ENCODE data around the gene AP1M1. TPM values are rescaled to one million over a fixed set of nuclear protein-coding genes. Genes with fewer than 3 reads are reported as not detected.

AP1M1 gene
- total RNA-seq, 1 donor from 2014 or later = 38.5 TPM

DNA sequence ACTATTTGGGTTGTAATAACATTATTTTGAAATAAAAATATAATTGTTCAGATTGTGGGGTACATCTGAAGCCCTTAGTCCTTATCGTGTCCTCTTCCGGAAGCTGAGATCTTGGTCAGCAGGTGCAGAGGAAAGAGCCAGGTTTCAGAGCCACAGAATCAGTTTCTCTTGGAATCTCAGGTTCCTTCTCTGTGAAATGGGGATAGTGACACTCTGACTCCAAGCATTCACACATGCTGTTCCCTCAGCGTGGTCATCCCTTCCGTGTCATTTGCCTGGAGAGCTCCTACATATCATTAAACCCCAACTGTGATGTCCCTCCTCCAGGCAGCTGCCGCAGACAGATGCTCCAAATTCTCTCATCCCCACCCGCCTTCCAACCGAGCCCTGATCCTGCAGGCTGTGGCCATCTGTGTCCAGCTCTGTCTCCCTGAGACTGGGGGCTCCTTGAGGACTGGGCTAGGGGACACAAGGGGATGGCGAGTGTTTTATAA lies 59.8 kb downstream of the AP1M1 start:
- Histone ChIP-seq H3K9me3 (replicated peaks) (no peaks in the 10 kb centered on the region), H3K36me3 (no peaks in the 10 kb centered on the region), H3K4me1 (peaks cover 49% of the 10 kb centered on the region), H3K27ac (replicated peaks) (peak overlapping the region; percentile 94), H3K27me3 (ENCODE audit: low read depth) (no peaks in the 10 kb centered on the region), H3K4me3 (no peak overlapping the region)
- no peak for TF ChIP-seq CTCF (IDR thresholded peaks at IDR 0.05; ENCODE audit: borderline replicate concordance)
- no peak for DNase-seq
- intact Hi-C loops (cut with micrococcal nuclease) = no loop called here

DNA sequence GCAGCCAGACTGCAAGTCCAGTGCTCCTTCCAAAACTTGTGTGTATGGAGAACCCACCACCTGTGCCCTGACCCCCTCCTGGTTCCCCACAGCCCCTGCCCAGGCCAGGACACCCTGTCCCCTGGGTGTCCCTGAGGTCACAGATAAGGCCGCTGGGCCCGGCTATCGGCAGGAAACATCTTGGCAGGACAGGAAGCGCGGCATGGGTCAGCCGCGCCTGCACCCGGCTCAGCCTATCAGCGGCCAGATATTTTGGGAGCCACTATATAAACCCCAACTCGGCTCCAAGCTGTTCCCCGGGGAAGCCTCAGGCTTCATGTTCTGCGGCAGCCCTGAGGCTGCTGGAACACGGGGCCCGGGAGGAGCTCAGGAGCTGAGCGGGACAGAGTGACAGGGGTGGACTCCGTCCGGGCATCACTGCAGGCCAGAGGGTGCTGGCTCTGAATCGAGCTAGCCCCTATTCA lies 60.8 kb downstream of the AP1M1 start:
- intact Hi-C loops (cut with micrococcal nuclease) = no loop called here
- Histone ChIP-seq H3K9me3 (replicated peaks) (no peaks in the 10 kb centered on the region), H3K27me3 (ENCODE audit: low read depth) (no peaks in the 10 kb centered on the region), H3K4me1 (peaks cover 52% of the 10 kb centered on the region), H3K4me3 (peak overlapping the region; percentile 40), H3K36me3 (no peaks in the 10 kb centered on the region), H3K27ac (replicated peaks) (peak overlapping the region; percentile 94)
- TF ChIP-seq CTCF (IDR thresholded peaks at IDR 0.05; ENCODE audit: borderline replicate concordance) = no peak
- DNase-seq = peak; percentile 81

DNA sequence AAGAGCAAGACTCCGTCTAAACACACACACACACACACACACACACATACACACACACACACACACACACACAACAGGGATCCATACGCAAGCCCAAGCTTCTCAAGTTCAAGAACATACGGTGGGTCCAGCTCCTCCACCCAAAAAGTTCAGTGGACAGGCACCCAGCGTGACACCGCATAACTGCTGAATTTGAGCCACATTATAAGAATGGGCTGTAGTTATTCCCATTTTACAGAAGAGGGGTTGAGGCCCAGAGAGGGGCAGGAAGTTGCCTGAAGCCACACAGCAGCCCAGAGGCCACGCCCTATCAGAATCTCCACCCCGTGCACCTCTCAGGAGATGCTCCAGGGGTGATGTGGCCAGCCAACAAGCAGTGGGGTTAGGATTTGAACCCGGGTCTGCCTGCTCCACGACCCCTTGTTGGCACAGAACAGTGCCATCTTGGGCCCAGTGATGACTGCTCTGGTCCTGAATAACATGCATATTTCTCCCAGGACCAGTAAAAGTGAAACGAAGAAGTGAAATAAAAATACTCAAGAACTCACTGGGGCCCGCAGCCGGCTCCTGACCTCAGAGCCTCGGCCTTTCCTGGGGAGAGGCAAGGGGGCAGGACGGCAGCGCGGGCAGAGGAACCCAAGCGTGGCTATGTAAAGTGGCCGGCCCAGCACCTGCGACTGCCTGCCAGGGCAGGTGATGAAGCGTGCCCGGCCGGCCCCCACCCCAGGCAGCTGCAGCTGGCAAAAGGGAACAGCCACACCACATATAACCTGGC lies 61.9 kb downstream of the AP1M1 start:
- Histone ChIP-seq H3K4me3 (no peak overlapping the region), H3K4me1 (peaks cover 46% of the 10 kb centered on the region), H3K27ac (replicated peaks) (peak overlapping the region; percentile 94), H3K27me3 (ENCODE audit: low read depth) (no peaks in the 10 kb centered on the region), H3K9me3 (replicated peaks) (no peaks in the 10 kb centered on the region), H3K36me3 (no peaks in the 10 kb centered on the region)
- no peak for TF ChIP-seq CTCF (IDR thresholded peaks at IDR 0.05; ENCODE audit: borderline replicate concordance)
- DNase-seq = no peak
- intact Hi-C loops (cut with micrococcal nuclease) = no loop called here

DNA sequence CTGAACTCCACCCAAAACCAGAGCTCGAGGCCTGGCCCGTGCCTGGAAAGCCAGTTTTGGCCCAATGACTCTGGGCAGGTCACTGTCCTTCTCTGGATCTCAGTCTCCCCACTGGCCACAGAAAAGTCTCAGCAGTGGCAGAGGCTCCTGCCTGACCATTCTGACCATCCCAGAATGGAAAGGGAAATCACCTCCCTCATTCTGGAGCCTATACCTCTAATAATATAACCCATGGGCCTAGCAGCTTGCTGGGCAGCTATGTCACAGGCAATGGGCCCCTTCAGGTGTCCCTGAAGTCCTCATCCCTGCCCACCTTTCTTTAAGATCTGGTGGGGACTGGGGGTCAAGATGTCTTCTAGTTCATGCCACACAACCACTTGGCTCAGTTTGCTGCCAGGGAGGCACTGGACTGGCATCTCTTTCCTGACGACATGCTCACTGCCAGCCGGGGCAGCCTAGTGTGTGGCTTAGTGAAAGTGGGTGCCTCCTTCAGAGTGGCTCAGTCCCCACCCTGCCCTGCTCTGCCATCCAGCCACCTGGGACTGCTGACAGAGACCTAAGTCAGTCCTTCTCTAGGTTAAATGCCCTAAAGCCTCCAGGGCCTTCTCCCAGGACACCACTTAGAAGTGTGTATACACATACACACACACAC lies 62.6 kb downstream of the AP1M1 start:
- no peaks in the 10 kb centered on the region for H3K36me3 ChIP-seq
- H3K27me3 ChIP-seq (ENCODE audit: low read depth) = no peaks in the 10 kb centered on the region
- H3K4me1 ChIP-seq = peaks cover 46% of the 10 kb centered on the region
- no peak overlapping the region for H3K4me3 ChIP-seq
- peak overlapping the region; percentile 94 for H3K27ac ChIP-seq (replicated peaks)
- no peak for TF ChIP-seq CTCF (IDR thresholded peaks at IDR 0.05; ENCODE audit: borderline replicate concordance)
- H3K9me3 ChIP-seq (replicated peaks) = no peaks in the 10 kb centered on the region
- DNase-seq = no peak
- intact Hi-C loops (cut with micrococcal nuclease) = no loop called here

- DNase-seq = no peak
- Histone ChIP-seq H3K4me3 (no peak overlapping the region), H3K36me3 (no peaks in the 10 kb centered on the region), H3K27me3 (ENCODE audit: low read depth) (no peaks in the 10 kb centered on the region), H3K4me1 (peaks cover 46% of the 10 kb centered on the region), H3K27ac (replicated peaks) (peak overlapping the region; percentile 94), H3K9me3 (replicated peaks) (no peaks in the 10 kb centered on the region)
- no peak for TF ChIP-seq CTCF (IDR thresholded peaks at IDR 0.05; ENCODE audit: borderline replicate concordance)
- intact Hi-C loops (cut with micrococcal nuclease) = no loop called here
Observed at GRCh38 chr19:16260812-16261161, 63.1 kb downstream of the AP1M1 start.

Data from left ventricle myocardium inferior (tissue), 1 donor.